HG03457 (cell line): ENCODE results near the gene RBM15B.
"Not testable (repeated sequence)": the region's sequence is repeated elsewhere in the genome, so short reads cannot be mapped to it uniquely, and the experiment has no call there.

Experiments used
- ATAC-seq: cut with Tn5 transposase; IDR thresholded peaks from one replicate; pipeline ENCODE4 v1.9.1; 2021; ENCODE audit warnings: moderate number of reproducible peaks; ENCODE audit not compliant: unreplicated experiment

The RBM15B gene, protein sequence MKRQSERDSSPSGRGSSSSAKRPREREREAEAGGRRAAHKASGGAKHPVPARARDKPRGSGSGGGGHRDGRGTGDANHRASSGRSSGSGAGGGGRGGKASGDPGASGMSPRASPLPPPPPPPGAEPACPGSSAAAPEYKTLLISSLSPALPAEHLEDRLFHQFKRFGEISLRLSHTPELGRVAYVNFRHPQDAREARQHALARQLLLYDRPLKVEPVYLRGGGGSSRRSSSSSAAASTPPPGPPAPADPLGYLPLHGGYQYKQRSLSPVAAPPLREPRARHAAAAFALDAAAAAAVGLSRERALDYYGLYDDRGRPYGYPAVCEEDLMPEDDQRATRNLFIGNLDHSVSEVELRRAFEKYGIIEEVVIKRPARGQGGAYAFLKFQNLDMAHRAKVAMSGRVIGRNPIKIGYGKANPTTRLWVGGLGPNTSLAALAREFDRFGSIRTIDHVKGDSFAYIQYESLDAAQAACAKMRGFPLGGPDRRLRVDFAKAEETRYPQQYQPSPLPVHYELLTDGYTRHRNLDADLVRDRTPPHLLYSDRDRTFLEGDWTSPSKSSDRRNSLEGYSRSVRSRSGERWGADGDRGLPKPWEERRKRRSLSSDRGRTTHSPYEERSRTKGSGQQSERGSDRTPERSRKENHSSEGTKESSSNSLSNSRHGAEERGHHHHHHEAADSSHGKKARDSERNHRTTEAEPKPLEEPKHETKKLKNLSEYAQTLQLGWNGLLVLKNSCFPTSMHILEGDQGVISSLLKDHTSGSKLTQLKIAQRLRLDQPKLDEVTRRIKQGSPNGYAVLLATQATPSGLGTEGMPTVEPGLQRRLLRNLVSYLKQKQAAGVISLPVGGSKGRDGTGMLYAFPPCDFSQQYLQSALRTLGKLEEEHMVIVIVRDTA

GRCh38 chr3:51391075-51391565, at the start of gene RBM15B:
RBM15B (plus strand) TSS chr3:51391285; CDS start chr3:51391400, 115 bp downstream.
- peak; percentile 82 for ATAC-seq

- no peak for ATAC-seq
Measured at GRCh38 chr3:51343918-51344687, 47.0 kb upstream of the RBM15B start.

DNA sequence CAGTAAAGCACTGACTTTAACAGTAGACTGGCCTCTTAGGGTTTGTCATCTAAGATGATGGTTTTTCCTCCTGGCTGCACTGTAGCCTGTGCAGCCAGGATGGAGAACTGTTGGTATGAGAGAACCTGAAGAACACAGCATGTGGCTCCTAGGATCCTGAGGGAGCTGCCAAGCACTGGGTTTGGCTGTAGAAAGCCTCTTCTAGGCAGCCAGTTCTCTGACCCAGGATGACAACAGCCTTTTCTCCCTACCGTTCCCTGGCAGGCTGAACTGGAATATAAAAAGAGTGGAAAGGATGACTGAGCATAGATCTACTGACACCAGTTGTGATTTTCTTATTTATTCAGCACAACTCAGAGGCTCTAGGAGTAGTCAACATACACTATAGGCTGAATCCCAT, 40.3 kb upstream of the RBM15B start:
- no peak for ATAC-seq

- no peak for ATAC-seq
Measured at GRCh38 chr3:51353131-51353530, 38.0 kb upstream of the RBM15B start.

GRCh38 chr3:51353691-51354090, 37.4 kb upstream of the RBM15B start:
- no peak for ATAC-seq

DNA sequence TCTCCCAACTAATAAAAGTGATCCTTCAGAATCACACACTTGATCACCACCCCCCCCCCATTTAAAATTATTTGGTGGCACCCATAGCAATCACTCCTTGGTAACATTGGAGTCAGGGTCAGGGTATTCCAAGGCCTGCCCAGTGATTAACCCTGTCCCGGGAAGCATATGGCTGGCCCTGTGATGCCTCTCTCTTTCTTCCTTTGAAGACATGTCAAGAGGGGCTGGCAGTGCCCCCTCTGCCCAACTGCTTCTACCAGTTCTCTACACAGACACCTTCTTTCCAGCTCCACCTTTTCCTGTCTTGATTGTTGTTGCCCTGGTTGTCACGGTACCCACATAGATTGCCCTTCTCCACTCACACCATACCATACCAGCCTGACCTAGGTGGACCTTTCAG, 36.9 kb upstream of the RBM15B start:
- no peak for ATAC-seq

GRCh38 chr3:51354731-51355615, 36.1 kb upstream of the RBM15B start:
- no peak for ATAC-seq

- ATAC-seq = no peak
Measured at GRCh38 chr3:51355891-51356578, 35.0 kb upstream of the RBM15B start.

- no peak for ATAC-seq
Measured at GRCh38 chr3:51357856-51358255, 33.2 kb upstream of the RBM15B start.

GRCh38 chr3:51358981-51359380, 32.1 kb upstream of the RBM15B start:
- no peak for ATAC-seq

DNA sequence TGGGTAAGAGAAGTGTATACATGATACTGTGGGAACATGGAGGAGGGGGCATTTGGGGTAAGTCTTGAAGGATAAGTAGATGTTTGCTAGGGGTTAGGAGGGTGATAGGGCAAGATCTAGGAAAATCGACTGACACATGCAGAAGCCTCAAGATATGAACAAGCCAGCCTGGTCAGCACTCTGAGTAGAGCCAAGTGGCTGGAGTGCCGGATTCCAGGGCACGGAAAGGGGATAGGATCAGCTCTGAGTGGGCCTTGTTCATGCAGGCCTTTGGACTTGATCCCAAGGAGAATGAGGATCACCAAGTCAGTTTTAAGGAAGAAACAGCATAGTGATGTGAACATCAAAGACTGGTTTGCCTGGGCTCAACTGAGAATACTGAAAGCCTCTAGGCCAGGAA, 30.3 kb upstream of the RBM15B start:
- ATAC-seq = no peak

DNA sequence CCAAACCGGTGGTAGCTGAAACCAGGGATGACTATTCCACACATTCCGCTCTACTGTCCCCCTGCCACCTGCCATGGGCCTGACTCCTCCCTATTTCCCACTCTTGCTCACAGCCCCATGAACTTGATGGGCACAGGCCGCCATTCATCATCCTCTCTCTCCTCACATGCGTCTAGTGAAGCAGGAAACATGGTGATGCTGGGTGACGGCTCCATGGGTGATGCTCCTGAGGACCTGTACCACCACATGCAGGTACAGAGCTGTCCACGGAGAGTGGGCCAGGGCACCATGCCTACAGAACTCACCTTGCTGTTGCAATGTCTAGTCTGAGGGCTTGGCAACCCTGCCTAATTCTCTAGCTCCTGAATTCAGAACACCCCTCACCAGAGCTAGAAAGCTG, 29.3 kb upstream of the RBM15B start:
- no peak for ATAC-seq

GRCh38 chr3:51362476-51362875, 28.6 kb upstream of the RBM15B start:
- ATAC-seq = no peak

DNA sequence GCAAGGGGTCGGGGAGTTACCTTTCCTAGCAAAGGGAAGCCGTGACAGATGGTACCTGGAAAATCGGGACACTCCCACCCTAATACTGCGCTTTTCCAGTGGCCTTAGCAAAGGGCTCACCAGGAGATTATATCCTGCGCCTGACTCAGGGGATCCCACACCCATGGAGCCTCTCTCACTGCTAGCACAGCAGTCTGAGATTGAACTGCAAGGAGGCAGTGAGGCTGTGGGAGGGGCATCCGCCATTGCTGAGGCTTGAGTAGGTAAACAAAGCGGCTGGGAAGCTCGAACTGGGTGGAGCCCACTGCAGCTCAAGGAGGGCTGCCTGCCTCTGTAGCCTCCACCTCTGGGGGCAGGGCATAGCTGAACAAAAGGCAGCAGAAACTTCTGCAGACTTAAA, 22.8 kb upstream of the RBM15B start:
- ATAC-seq = not testable (repeated sequence)

DNA sequence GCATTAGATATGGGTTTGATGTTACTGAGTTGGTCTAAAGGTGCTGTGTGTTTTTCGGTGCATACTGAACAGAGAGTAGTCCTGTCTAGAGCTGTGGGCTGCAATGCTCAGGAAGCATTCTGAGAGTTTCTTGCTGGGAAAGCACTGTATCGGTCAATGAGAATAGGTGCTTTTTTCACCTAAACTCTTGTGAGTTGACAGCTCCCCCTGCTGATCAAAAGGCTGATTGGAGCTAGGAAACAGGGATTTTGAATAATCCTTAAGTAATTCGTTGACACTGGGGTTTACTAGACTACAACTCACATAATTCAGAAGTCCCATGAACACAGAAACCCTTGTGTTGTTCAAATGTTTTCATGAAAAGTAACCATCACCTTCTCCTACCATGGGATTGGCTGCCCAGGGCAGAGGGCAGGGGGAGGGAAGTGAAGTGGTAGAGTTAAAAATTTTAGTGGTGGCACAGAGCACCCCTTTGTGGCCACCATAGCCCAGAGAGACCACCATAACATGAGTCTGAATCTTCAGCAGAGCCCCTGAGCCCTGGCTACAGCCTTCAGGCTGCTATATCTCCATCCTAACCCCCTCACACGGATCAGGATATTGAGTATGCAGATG, 19.0 kb upstream of the RBM15B start:
- ATAC-seq = no peak

DNA sequence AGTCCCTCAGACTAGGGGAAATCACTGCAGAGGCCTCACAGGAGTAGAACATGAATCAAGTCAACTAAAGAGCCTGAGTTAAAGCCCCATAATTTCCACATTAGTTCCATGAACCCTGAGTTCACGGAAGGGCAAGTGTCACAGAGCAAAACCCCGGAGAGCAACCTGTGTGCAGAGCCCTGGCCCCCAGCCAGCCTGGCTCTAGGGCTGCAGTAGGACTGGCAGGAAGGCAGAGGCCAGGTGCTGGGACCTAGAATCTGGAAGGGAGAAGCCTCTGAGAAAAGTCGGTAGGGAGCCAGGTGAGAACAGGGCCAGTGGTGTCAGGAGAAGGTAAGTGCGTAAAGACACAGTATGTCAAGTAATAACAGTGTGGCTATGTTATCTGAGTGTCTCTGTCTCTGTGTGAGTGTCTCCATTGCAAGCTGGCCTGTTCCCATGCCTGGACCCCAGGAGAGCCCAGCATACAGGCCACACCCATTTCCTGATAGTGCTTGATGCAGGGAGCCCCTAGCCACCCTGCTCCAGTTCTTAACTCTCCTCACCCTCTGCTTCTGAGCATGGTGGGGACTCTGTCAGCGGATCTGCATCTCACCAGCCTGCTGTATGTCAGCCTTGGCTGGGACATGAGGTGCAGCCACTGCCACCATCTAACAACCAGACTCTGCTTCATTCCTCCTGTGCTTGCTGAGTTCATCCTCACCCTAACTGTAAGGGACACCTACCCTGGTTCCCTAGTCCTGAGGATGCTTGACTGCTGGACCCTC, 17.2 kb upstream of the RBM15B start:
- ATAC-seq = no peak

DNA sequence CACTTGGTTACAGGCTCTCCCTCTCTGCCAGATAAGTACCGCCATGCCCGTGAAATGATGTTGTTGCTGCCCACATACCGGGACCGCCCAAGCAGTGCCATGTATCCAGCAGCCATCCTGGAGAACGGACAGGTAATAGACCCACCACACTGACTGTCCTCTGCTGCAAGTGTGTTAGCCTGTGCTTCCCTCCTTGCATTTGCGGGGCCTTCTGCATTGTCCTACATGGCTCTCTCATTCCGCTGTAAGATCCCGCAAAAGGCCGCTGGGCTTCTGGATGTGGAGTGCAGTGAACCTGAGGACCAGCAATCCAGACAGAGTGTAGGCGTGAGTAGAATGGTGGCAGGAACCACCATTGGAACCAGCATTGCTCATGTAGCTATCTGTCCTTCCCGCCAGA, 16.6 kb upstream of the RBM15B start:
- no peak for ATAC-seq

- ATAC-seq = no peak
Measured at GRCh38 chr3:51375136-51375535, 15.9 kb upstream of the RBM15B start.
